Measurements from ENCODE around the gene B3GNT9. TPM values are rescaled to one million over a fixed set of nuclear protein-coding genes. Genes with fewer than 3 reads are reported as not detected.

Gene B3GNT9
- total RNA-seq, 1 donor from 2014 or later = 12.8 TPM

- Histone ChIP-seq H3K27me3 (no peaks in the 10 kb centered on the region), H3K4me3 (peak overlapping the region; percentile 37 to 62), H3K9me3 (no peaks in the 10 kb centered on the region), H3K4me1 (peaks cover 69% of the 10 kb centered on the region), H3K36me3 (no peaks in the 10 kb centered on the region), H3K27ac (peak overlapping the region; percentile 75)
- no peak for DNase-seq (ENCODE audit: extremely low spot score in 2 of 2)
- TF ChIP-seq POLR2A (IDR thresholded peaks at IDR 0.05) (no peak), POLR2AphosphoS5 (IDR thresholded peaks at IDR 0.05; ENCODE audit: insufficient read depth in 1 of 2, low read depth in 1 of 2) (peak; percentile 52 to 87)
- intact Hi-C loops (cut with DNase I) = no loop called here
Observed at GRCh38 chr16:67173808-67174705, 23.3 kb upstream of the B3GNT9 start.

GRCh38 chr16:67173323-67173722, 22.5 kb upstream of the B3GNT9 start:
- Histone ChIP-seq H3K4me3 (peak overlapping the region; percentile 37 to 62), H3K4me1 (peaks cover 67% of the 10 kb centered on the region), H3K27me3 (no peaks in the 10 kb centered on the region), H3K27ac (peak overlapping the region; percentile 75), H3K36me3 (no peaks in the 10 kb centered on the region), H3K9me3 (no peaks in the 10 kb centered on the region)
- intact Hi-C loops (cut with DNase I) = no loop called here
- TF ChIP-seq POLR2AphosphoS5 (IDR thresholded peaks at IDR 0.05; ENCODE audit: insufficient read depth in 1 of 2, low read depth in 1 of 2) = no peak
- no peak for TF ChIP-seq POLR2A (IDR thresholded peaks at IDR 0.05)
- no peak for TF ChIP-seq CTCF (IDR thresholded peaks at IDR 0.05)
- no peak for DNase-seq (ENCODE audit: extremely low spot score in 2 of 2)

- TF ChIP-seq POLR2AphosphoS5 (IDR thresholded peaks at IDR 0.05; ENCODE audit: insufficient read depth in 1 of 2, low read depth in 1 of 2) = no peak
- no peak for TF ChIP-seq POLR2A (IDR thresholded peaks at IDR 0.05)
- no peak for TF ChIP-seq CTCF (IDR thresholded peaks at IDR 0.05)
- Histone ChIP-seq H3K4me1 (peaks cover 54% of the 10 kb centered on the region), H3K27me3 (no peaks in the 10 kb centered on the region), H3K36me3 (no peaks in the 10 kb centered on the region), H3K27ac (peak overlapping the region; percentile 96), H3K9me3 (no peaks in the 10 kb centered on the region), H3K4me3 (peak overlapping the region; percentile 45 to 60)
- intact Hi-C loops (cut with DNase I) = no loop called here
- DNase-seq (ENCODE audit: extremely low spot score in 2 of 2) = no peak
Observed at GRCh38 chr16:67170949-67171649, 20.3 kb upstream of the B3GNT9 start.

GRCh38 chr16:67170168-67170948, 19.6 kb upstream of the B3GNT9 start, which contains the start of gene NOL3:
NOL3 (plus strand) TSS chr16:67170538.
- Histone ChIP-seq H3K36me3 (no peaks in the 10 kb centered on the region), H3K9me3 (no peaks in the 10 kb centered on the region), H3K4me3 (peak within 1 kb of the TSS; percentile 45 to 60), H3K27me3 (no peaks in the 10 kb centered on the region), H3K4me1 (peaks cover 54% of the 10 kb centered on the region), H3K27ac (peak within 1 kb of the TSS; percentile 96)
- no peak for DNase-seq (ENCODE audit: extremely low spot score in 2 of 2)
- peak in 1 of 3 experiments; percentile 11 for TF ChIP-seq CTCF (IDR thresholded peaks at IDR 0.05)
- TF ChIP-seq POLR2A (IDR thresholded peaks at IDR 0.05) = peak in 1 of 2 donors; percentile 32
- TF ChIP-seq POLR2AphosphoS5 (IDR thresholded peaks at IDR 0.05; ENCODE audit: insufficient read depth in 1 of 2, low read depth in 1 of 2) = peak in 1 of 2 donors; percentile 71
- intact Hi-C loops (cut with DNase I) = no loop called here

GRCh38 chr16:67169642-67170167, 18.9 kb upstream of the B3GNT9 start:
- peak overlapping the region; percentile 96 for H3K27ac ChIP-seq
- H3K36me3 ChIP-seq = no peaks in the 10 kb centered on the region
- no peaks in the 10 kb centered on the region for H3K9me3 ChIP-seq
- DNase-seq (ENCODE audit: extremely low spot score in 2 of 2) = no peak
- no peaks in the 10 kb centered on the region for H3K27me3 ChIP-seq
- intact Hi-C loops (cut with DNase I) = no loop called here
- peaks cover 54% of the 10 kb centered on the region for H3K4me1 ChIP-seq
- peak overlapping the region; percentile 45 to 60 for H3K4me3 ChIP-seq
- TF ChIP-seq POLR2AphosphoS5 (IDR thresholded peaks at IDR 0.05; ENCODE audit: insufficient read depth in 1 of 2, low read depth in 1 of 2) (no peak), POLR2A (IDR thresholded peaks at IDR 0.05) (no peak), CTCF (IDR thresholded peaks at IDR 0.05) (no peak)
